A673 (cell line): ENCODE data around the gene KCTD21. TPM values are rescaled to one million over a fixed set of nuclear protein-coding genes. Genes with fewer than 3 reads are reported as not detected.

Experiments used
- BruUV-seq: library from RNA; stranded (reverse); fragments of 400-500 nt; replicated peaks from 2 replicates; lab custom pipeline; 2021; lab: Mats Ljungman, UMichigan
- CTCF ChIA-PET: fragments of 300-600 bp; sonication (Branson Sonifier 250); formaldehyde crosslinking; loops from one replicate; lab custom pipeline; 2022; ENCODE audit warnings: antibody characterized with exemption; lab: Charles Lee
- POLR2A ChIA-PET: fragments of 300-600 bp; sonication (Branson Sonifier 250); formaldehyde crosslinking; loops from one replicate; lab custom pipeline; 2022; ENCODE audit warnings: antibody characterized with exemption; ENCODE audit not compliant: low non-redundant PET; lab: Charles Lee
- DNase-seq: peaks from one replicate; pipeline ENCODE4 v3.0.0-alpha.2; 2015; ENCODE audit warnings: low spot score
- H3K27ac ChIP-seq: fragments of 200-600 bp; sonication (generic); 2 replicates; pipeline ENCODE4 v1.5.1; 2016; ENCODE audit warnings: mixed run types, low read depth, mild to moderate bottlenecking, mixed read lengths, antibody characterized with exemption, low read length; ENCODE audit not compliant: poor library complexity, severe bottlenecking
- H3K27me3 ChIP-seq: fragments of 200-600 bp; sonication (generic); replicated peaks from 2 replicates; pipeline ENCODE4 v1.6.1; 2017; ENCODE audit warnings: mixed run types, low read depth, mild to moderate bottlenecking, mixed read lengths, antibody characterized with exemption, low read length; ENCODE audit not compliant: insufficient read depth, poor library complexity
- H3K36me3 ChIP-seq: fragments of 200-600 bp; sonication (generic); 2 replicates; pipeline ENCODE4 v1.6.1; 2016; ENCODE audit warnings: mixed run types, mild to moderate bottlenecking, mixed read lengths, antibody characterized with exemption, low read length; ENCODE audit not compliant: insufficient read depth, poor library complexity, severe bottlenecking
- H3K4me1 ChIP-seq: fragments of 200-600 bp; sonication (generic); 2 replicates; pipeline ENCODE4 v1.6.1; 2017; ENCODE audit warnings: mixed run types, mild to moderate bottlenecking, mixed read lengths, antibody characterized with exemption, low read length; ENCODE audit not compliant: insufficient read depth, poor library complexity, severe bottlenecking
- H3K4me3 ChIP-seq: fragments of 200-600 bp; sonication (generic); 2 replicates; pipeline ENCODE4 v1.5.1; 2016; ENCODE audit warnings: low read depth, mixed run types, mild to moderate bottlenecking, mixed read lengths, low read length; ENCODE audit not compliant: poor library complexity, severe bottlenecking
- H3K9me3 ChIP-seq: fragments of 200-600 bp; sonication (generic); 2 replicates; pipeline ENCODE4 v1.6.1; 2016; ENCODE audit warnings: mixed run types, low read depth, mild to moderate bottlenecking, mixed read lengths, antibody characterized with exemption, low read length; ENCODE audit not compliant: poor library complexity, severe bottlenecking
- CTCF ChIP-seq: fragments of 300-800, 200-600 bp; sonication (generic); conservative IDR thresholded peaks from 2 replicates; pipeline ENCODE4 v1.5.1; 2017; ENCODE audit warnings: low read depth, mild to moderate bottlenecking, antibody characterized with exemption, low read length, moderate library complexity, mixed read lengths
- EZH2 ChIP-seq: fragments of 200-600 bp; sonication (generic); IDR thresholded peaks from 2 replicates; pipeline ENCODE4 v1.6.1; 2017; ENCODE audit warnings: borderline replicate concordance, low read depth, mild to moderate bottlenecking, mixed read lengths, antibody characterized with exemption, low read length; ENCODE audit not compliant: poor library complexity, severe bottlenecking
- intact Hi-C: fragments of 100-400 bp; cut with micrococcal nuclease; formaldehyde crosslinking; loops from one replicate; pipeline ENCODE4 v1.10.0; 2022; ENCODE audit not compliant: unreplicated experiment
- total RNA-seq: library from RNA; stranded (reverse); gene quantifications from 2 replicates; pipeline ENCODE4 v1.2.3, GENCODE V29; 2021

KCTD21 gene
- total RNA-seq, 1 experiment from 2014 or later: 3.5 TPM

- BruUV-seq: no TSS peak
- ChIA-PET CTCF (no interaction called here), POLR2A (no interaction called here)
These were observed 21.1 kb upstream of the KCTD21 start for GRCh38 chr11:78209478-78209877.

GRCh38 chr11:78208257-78209165 lies 20.1 kb upstream of the KCTD21 start:
- intact Hi-C loops: no loop called here
- CTCF ChIA-PET: no interaction called here

More at GRCh38 chr11:78209478-78209877, 21.1 kb upstream of the KCTD21 start:
- H3K4me3 ChIP-seq: no peak overlapping the region
- H3K4me1 ChIP-seq: no peaks in the 10 kb centered on the region
- no peaks in the 10 kb centered on the region for H3K27me3 ChIP-seq
- intact Hi-C loops: no loop called here
- TF ChIP-seq CTCF (no peak), EZH2 (no peak)
- H3K9me3 ChIP-seq: no peaks in the 10 kb centered on the region
- H3K27ac ChIP-seq: no peak overlapping the region
- DNase-seq: no peak
- H3K36me3 ChIP-seq: no peaks in the 10 kb centered on the region

GRCh38 chr11:78207532-78208256 lies 19.3 kb upstream of the KCTD21 start:
- ChIA-PET POLR2A (no interaction called here), CTCF (no interaction called here)
- Histone ChIP-seq H3K4me1 (no peaks in the 10 kb centered on the region), H3K27ac (no peak overlapping the region), H3K9me3 (no peaks in the 10 kb centered on the region), H3K27me3 (no peaks in the 10 kb centered on the region), H3K4me3 (no peak overlapping the region), H3K36me3 (no peaks in the 10 kb centered on the region)
- TF ChIP-seq CTCF (no peak), EZH2 (no peak)
- no peak for DNase-seq
- intact Hi-C loops: no loop called here
- BruUV-seq: no TSS peak

More at GRCh38 chr11:78208257-78209165, 20.1 kb upstream of the KCTD21 start:
- no TSS peak for BruUV-seq
- Histone ChIP-seq H3K9me3 (no peaks in the 10 kb centered on the region), H3K27me3 (no peaks in the 10 kb centered on the region), H3K27ac (no peak overlapping the region), H3K4me1 (no peaks in the 10 kb centered on the region), H3K36me3 (no peaks in the 10 kb centered on the region), H3K4me3 (no peak overlapping the region)
- DNase-seq: no peak
- POLR2A ChIA-PET: no interaction called here
- TF ChIP-seq EZH2 (no peak), CTCF (no peak)
